Prostate gland (tissue), 2 donors: ENCODE measurements around the gene ERAL1.

Source experiments
- CTCF ChIP-seq, 4 experiments: fragments of 200-600 bp in 2 of 4; fragments of 450-650 bp in 2 of 4; sonication (generic) in 2 of 4; IDR thresholded peaks; 1 replicate in 3 of 4; 2 replicates in 1 of 4; pipeline ENCODE4 v1.5.1; 2016 to 2019; ENCODE audit warnings: antibody characterized with exemption in 4 of 4, mild to moderate bottlenecking in 2 of 4, moderate library complexity in 2 of 4
- POLR2A ChIP-seq: fragments of 450-650 bp; IDR thresholded peaks from one replicate; pipeline ENCODE4 v1.6.1; 2016; ENCODE audit warnings: antibody characterized with exemption, mild to moderate bottlenecking

GRCh38 chr17:28882154-28882895, 27.5 kb downstream of the ERAL1 start:
- no peak for TF ChIP-seq POLR2A
- TF ChIP-seq CTCF (IDR thresholded peaks at IDR 0.05): no peak
